Calu3 (cell line): Measurements from ENCODE around the gene GASK1A. TPM values are rescaled to one million over a fixed set of nuclear protein-coding genes. Genes with fewer than 3 reads are reported as not detected.
"Not testable (repeated sequence)": the region's sequence is repeated elsewhere in the genome, so short reads cannot be mapped to it uniquely, and the experiment has no call there.

ENCODE experiments used
- BruUV-seq: library from RNA; stranded (reverse); fragments of 400-500 nt; replicated peaks from 2 replicates; lab custom pipeline; 2021; lab: Mats Ljungman, UMichigan
- CTCF ChIA-PET: fragments of 300-600 bp; sonication (Branson Sonifier 250); formaldehyde crosslinking; loops from one replicate; lab custom pipeline; 2022; ENCODE audit warnings: antibody characterized with exemption; lab: Charles Lee
- DNase-seq: peaks from one replicate; pipeline ENCODE4 v3.0.0; 2022
- H3K27ac Mint-ChIP-seq: one replicate; pipeline ENCODE4 v1.8.0; 2022; ENCODE audit warnings: mixed read lengths; ENCODE audit not compliant: unreplicated experiment
- H3K27me3 Mint-ChIP-seq: one replicate; pipeline ENCODE4 v1.8.0; 2022; ENCODE audit warnings: mixed read lengths; ENCODE audit not compliant: unreplicated experiment
- H3K36me3 Mint-ChIP-seq: one replicate; pipeline ENCODE4 v1.8.0; 2022; ENCODE audit warnings: mild to moderate bottlenecking, moderate library complexity, mixed read lengths; ENCODE audit not compliant: insufficient read depth, unreplicated experiment
- H3K4me1 Mint-ChIP-seq: one replicate; pipeline ENCODE4 v1.8.0; 2022; ENCODE audit warnings: mild to moderate bottlenecking, low read depth, mixed read lengths; ENCODE audit not compliant: unreplicated experiment
- H3K4me3 Mint-ChIP-seq: one replicate; pipeline ENCODE4 v1.8.0; 2022; ENCODE audit warnings: mild to moderate bottlenecking, low read depth, moderate library complexity, mixed read lengths; ENCODE audit not compliant: unreplicated experiment
- H3K9me3 Mint-ChIP-seq: one replicate; pipeline ENCODE4 v1.8.0; 2022; ENCODE audit warnings: low read depth, mixed read lengths; ENCODE audit not compliant: unreplicated experiment
- CTCF ChIP-seq: fragments of 200-600 bp; IDR thresholded peaks from one replicate; pipeline ENCODE4 v1.8.0; 2022; ENCODE audit warnings: antibody characterized with exemption; ENCODE audit not compliant: unreplicated experiment
- intact Hi-C: fragments of 100-400 bp; cut with micrococcal nuclease; formaldehyde crosslinking; loops from one replicate; pipeline ENCODE4 v1.10.0; 2022; ENCODE audit not compliant: unreplicated experiment
- total RNA-seq: library from RNA; stranded (reverse); gene quantifications from 2 replicates; pipeline ENCODE4 v1.2.3, GENCODE V29; 2022

GASK1A gene
- total RNA-seq, 1 experiment from 2014 or later = 2.3 TPM

GRCh38 chr3:42963269-42963668 lies 15.8 kb upstream of the GASK1A start:
- Mint-ChIP-seq H3K27me3 (peaks cover 21% of the 10 kb centered on the region), H3K9me3 (no peaks in the 10 kb centered on the region), H3K4me3 (no peak overlapping the region), H3K36me3 (no peaks in the 10 kb centered on the region), H3K27ac (no peak overlapping the region), H3K4me1 (no peaks in the 10 kb centered on the region)
- CTCF ChIA-PET = no interaction called here
- intact Hi-C loops = no loop called here
- no TSS peak for BruUV-seq
- no peak for DNase-seq
- no peak for TF ChIP-seq CTCF

- TF ChIP-seq CTCF = no peak
- CTCF ChIA-PET = no interaction called here
- Mint-ChIP-seq H3K4me1 (no peaks in the 10 kb centered on the region), H3K27ac (no peak overlapping the region), H3K4me3 (no peak overlapping the region), H3K36me3 (no peaks in the 10 kb centered on the region), H3K9me3 (no peaks in the 10 kb centered on the region), H3K27me3 (peaks cover 21% of the 10 kb centered on the region)
- intact Hi-C loops = no loop called here
- no peak for DNase-seq
- no TSS peak for BruUV-seq
Observed at GRCh38 chr3:42964266-42964665, 14.8 kb upstream of the GASK1A start.

- Mint-ChIP-seq H3K4me1 (no peaks in the 10 kb centered on the region), H3K4me3 (no peak overlapping the region), H3K36me3 (no peaks in the 10 kb centered on the region), H3K27ac (no peak overlapping the region), H3K27me3 (peaks cover 34% of the 10 kb centered on the region), H3K9me3 (peaks cover 9% of the 10 kb centered on the region)
- CTCF ChIA-PET = no interaction called here
- intact Hi-C loops = no loop called here
- DNase-seq = no peak
- no TSS peak for BruUV-seq
- no peak for TF ChIP-seq CTCF
Observed at GRCh38 chr3:42970557-42970956, 8.6 kb upstream of the GASK1A start.

- CTCF ChIA-PET = no interaction called here
- peaks cover 13% of the 10 kb centered on the region for H3K9me3 Mint-ChIP-seq
- H3K4me3 Mint-ChIP-seq = no peak overlapping the region
- TF ChIP-seq CTCF = no peak
- no peak overlapping the region for H3K27ac Mint-ChIP-seq
- intact Hi-C loops = no loop called here
- no peaks in the 10 kb centered on the region for H3K36me3 Mint-ChIP-seq
- peaks cover 39% of the 10 kb centered on the region for H3K27me3 Mint-ChIP-seq
- H3K4me1 Mint-ChIP-seq = no peaks in the 10 kb centered on the region
- DNase-seq = no peak
- BruUV-seq = no TSS peak
Observed at GRCh38 chr3:42970976-42971772, 7.9 kb upstream of the GASK1A start.

GRCh38 chr3:42974906-42975305 lies 4.2 kb upstream of the GASK1A start:
- H3K9me3 Mint-ChIP-seq = peaks cover 13% of the 10 kb centered on the region
- intact Hi-C loops, BruUV-seq, CTCF ChIA-PET, H3K4me1 Mint-ChIP-seq, H3K36me3 Mint-ChIP-seq, H3K27ac Mint-ChIP-seq, DNase-seq, H3K4me3 Mint-ChIP-seq: not testable (repeated sequence)
- H3K27me3 Mint-ChIP-seq = peaks cover 71% of the 10 kb centered on the region
